Stimulated activated CD8-positive, alpha-beta memory T cell treated with anti-CD3 and anti-CD28 coated beads, Interleukin-12 subunit alpha, Interleukin-12 subunit beta, amount 100 ng/mL, for 4 hours (primary cell): Measurements from ENCODE around the gene WDR54.

ENCODE experiments used
- DNase-seq: peaks from one replicate; pipeline ENCODE4 v3.0.0-alpha.2; 2020; ENCODE audit warnings: low read depth

WDR54 gene, protein sequence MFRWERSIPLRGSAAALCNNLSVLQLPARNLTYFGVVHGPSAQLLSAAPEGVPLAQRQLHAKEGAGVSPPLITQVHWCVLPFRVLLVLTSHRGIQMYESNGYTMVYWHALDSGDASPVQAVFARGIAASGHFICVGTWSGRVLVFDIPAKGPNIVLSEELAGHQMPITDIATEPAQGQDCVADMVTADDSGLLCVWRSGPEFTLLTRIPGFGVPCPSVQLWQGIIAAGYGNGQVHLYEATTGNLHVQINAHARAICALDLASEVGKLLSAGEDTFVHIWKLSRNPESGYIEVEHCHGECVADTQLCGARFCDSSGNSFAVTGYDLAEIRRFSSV

DNA sequence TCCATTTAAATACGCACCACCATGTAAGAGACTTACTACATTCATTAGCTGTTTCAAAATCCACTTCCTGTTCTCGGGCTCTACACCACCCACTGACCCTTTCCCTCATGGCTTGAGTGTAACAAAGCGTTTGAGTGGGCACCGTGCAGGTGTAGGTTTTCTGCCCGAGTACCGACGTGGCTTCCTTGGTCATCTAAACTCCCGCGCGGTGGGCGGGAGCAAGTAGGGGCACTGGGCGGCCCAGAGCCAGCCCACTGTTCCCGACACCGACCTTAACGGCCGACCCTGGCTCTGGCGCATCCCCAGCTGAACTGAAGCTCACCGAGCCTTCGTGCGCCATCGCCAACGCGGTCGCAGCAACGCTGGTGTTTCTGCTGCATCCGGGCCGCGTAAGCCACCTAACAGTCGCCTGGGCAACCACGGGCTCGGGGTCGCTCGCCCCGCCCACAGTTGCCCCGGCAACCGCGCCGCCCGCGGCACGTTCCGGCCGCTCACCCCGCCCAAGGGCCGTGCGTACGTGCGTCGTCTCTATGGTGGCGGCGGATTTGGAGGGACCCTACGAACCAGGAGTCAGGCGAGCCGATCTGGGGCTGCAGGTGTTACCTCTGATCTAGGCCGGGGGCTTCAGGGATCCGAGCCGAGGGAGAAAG lies at the start of gene WDR54, which contains the start of gene C2orf81:
TSS of gene WDR54 (plus strand) at position 510 of the 650 bp plus-strand sequence. CDS start 424 bp downstream, outside the sequence.
TSS of gene C2orf81 (minus strand) at position 399 of the 650 bp plus-strand sequence. CDS start at position 340, 59 bp downstream.
- DNase-seq = peak; percentile 93

DNA sequence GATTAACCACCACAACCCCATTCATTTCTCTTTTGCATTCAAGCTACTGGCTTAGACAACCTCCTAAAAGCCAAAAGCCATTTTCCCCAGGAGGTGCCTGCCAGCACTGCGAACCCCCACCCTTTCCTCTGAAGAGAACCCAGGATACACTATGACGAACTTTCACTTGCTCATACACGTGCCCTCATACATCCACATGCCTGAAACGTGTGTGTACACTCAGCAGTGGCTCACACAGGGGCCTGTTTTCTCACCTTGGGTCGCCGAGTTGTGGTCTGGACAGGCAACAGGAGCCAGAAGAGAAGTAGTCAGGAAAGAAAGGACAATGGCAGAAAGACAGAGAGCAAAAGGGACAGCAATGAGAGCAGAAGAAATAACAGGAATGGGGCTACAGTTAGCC lies 48.9 kb upstream of the WDR54 start:
- no peak for DNase-seq

DNA sequence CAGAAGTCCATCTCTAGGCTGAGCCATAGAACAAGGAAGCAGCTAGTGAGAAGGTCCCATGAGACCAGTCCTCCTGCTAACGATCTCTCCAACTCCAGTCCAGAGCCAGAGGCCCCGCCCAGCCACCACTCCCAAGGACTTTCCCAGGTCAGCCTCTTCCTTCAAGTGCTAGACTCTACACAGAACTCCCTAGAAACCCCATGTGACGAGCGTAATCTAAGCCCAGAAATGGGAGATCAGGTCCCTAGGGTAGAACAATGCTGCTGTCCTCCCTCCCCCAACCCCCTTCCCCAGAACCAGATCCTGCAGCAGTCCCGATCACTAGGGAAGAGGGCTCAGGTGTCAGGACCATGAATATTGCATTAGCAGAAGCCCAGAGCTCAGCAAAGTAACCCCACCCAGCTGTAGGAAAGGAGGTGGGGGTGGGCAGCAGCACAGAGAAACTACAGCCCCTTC lies 48.3 kb upstream of the WDR54 start:
- DNase-seq = no peak

DNA sequence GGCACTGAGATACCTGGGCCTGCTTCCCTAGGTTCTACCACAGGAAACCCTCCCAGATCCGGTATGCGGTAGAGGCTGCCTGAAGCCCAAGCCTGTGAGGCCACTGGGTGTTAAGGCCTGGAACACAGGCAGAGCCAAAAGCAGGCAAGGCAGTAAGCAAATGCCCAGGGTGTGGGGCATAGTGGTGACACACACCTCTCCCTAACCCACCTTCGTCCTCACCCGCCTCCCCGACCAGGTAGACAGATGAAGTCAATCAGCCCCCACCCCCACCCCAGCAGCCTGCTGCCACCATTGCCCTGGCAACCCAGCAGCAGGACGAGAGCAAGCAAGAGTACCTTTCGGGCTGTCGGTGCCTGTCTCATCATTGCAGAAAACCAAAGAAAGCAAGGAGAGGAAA lies 47.5 kb upstream of the WDR54 start:
- DNase-seq = no peak

DNA sequence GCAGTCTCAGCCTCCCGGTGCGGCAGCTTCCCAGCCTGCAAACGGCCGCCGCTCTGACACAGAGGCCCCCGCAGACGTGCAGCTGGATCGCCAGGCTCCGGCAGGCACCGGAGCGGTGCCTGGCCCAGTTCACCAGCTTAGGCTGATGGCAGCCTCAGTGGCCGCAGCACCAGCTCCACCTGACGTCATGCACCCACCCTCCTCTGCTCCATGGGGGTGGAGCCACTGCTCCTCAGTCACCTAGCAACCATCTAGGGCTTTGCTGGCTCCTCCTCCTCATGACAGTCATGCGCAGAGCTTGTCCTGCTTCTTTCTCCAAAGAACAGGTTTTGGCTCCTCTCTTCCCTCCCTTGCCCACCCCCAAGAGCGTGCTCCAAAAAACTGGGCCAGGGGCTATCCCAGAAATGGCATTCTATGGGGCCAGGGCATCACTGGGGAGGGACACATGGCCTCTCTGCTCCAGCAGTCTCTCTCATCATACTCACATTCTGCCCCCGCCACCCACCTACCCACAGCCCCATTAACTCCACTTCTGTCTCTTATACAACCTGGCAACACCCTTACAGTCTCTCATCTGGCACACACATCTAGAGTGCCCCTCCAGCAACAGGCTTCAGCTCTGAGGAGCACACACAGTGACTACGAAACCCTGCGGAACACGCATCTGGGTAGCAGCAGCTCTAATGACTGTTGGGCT lies 46.9 kb upstream of the WDR54 start:
- no peak for DNase-seq

DNA sequence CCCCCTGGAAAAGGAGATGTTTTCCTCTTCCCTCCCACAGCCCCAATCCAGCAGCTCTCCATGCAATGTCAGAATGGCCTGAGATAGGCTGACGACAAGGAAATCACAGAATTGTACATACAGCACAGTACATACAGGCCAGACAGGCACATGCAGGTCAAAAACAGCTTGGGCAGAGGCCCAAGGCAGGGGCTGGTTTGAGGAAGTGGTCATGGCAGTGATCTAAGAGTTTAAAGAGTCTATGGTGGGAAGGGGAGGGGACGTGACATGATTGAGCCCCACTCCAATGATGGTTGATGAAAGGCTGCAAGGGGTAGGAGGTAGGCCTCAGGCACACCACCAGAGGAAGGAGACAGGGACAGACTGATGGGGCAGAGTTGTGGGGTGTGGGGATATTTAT lies 45.7 kb upstream of the WDR54 start:
- DNase-seq = no peak

DNA sequence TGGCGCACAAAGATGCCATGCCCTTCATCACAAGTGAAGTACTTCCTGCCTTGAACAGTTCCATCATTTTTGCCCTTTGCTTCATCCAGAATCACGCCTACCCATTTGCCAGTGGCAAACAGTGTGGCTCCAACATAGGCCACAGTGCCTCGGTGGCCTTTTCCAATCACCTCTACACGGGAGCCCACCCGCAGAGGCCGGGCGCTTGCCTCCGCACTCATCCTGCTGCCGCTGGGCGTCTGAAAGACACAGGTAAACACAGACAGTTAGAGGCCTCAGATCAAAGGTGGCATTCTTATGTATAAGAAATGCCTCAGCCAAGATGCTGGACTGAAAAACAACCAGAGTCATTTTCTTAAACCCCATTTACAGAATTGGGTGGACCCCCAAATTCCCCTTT lies 43.5 kb upstream of the WDR54 start:
- DNase-seq = no peak

DNA sequence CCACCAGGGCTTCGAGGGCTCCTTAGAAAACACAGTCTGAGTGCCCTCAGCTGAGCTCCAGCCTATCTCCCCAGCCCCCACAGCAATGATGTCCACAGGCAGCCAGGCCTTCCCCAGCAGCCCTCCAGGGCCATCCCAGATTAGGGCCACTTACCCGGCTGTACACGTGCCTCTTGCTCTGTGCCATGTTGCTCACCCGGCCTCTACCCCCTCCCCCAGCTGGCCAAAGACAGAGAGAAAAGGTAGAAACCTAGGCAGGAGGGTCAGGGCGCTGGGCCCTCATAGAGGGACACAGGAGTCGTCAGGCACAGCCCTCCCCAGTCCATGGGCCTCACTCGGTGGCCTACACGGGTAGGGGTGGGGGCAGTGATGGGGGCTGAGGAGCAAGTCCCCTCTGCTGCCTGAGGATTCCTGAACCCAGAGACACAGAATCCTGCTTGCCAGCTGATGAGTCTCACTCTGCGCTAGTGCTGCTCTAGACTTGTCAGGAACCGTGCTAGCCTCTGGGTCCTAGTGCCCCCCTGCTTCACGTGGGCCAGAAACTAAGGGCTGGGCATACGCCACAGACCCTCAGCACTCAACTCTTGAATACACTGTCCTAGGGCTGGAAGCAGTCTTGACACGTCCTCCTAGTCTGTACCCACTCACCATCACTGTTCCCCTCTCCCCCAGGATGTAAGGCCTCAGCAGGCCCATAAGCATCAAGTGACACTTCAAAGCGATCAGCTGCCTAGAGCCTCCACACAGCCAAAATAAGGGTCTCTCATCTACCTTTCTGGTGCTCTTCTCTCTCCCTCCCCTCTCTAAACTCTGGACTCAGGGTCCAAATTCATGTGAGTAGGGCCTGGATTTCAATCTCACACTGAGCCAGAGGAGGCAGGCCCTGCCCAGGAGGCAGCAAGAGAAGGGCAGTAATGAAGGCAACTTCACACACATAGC lies 41.4 kb upstream of the WDR54 start, which contains the start of gene DCTN1:
TSS of gene DCTN1 (minus strand) at position 461 of the 939 bp plus-strand sequence. CDS start at position 187, 274 bp downstream.
- peak; percentile 6 for DNase-seq

DNA sequence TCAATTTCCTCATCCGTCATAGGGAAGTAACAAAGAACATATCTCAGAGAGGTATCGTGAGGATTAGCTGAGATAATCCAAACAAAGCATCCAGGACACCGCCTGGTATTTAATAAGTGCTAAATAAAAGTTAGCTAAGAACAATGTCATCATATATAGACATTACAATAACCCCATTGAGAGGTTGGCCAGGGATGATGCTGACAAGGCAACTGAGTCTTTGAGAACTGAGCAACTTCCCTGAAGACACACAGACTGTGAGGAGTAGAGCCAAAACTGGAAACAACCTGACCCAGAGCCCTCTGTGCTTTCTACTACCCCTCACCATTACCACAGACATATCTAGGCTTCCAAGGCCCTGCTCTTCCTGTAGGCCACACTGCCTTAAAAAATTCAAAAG lies 39.8 kb upstream of the WDR54 start:
- DNase-seq = no peak

DNA sequence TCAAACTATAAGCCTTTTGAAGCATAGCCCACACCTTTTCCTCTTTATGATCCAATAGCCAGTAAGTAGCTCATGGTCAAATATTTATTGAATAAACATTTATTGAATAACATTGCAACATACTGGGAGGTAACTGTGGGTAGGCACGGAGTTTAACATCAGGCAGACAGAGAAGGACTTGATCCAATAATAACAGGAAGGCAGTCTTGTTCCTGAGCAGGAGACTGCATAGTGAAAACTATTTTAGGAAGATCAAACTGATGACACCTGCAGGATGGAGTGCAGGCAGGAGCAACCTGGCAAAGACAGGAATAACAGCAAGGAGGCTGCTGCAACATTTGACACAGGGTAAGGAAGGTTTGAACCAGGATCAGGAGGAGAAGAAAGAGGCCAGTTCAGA lies 38.3 kb upstream of the WDR54 start:
- DNase-seq = no peak

DNA sequence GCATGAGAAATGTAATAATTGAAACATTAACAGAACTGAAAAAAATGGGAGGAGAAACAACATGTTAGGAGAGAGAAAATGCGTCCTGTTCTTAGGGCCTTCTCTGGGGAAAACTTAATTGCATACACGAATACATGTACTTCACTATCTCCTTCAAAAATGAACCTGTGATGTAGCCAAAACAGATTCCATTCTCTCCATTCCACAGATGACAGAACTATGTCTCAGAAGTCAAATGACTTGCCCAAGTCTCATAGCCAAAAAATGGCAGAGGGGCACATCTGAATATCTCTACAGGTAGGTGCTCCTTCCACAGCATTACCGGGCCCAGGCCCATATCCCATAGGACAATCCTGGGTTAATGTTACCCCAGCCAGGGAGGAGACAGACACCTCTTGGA lies 37.5 kb upstream of the WDR54 start:
- no peak for DNase-seq

DNA sequence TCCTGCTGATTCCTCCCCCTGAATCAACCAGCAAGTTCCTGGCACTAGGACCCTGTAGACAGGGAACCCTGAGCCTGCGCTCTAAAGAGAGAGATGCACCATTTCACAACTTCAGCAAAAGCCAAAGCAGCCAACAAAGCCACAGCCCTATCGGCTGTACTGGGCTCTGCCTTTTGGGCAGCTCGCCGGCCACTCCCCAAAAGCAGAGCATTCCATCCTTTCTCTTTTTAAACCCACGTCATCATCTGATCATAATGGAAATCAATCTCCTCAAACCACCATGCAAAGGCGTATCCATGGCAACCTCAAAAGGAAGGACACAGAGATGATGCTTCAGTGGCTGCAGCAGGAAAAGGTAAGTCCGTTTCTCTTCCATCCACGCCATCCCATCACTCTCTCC lies 36.1 kb upstream of the WDR54 start:
- DNase-seq = no peak

DNA sequence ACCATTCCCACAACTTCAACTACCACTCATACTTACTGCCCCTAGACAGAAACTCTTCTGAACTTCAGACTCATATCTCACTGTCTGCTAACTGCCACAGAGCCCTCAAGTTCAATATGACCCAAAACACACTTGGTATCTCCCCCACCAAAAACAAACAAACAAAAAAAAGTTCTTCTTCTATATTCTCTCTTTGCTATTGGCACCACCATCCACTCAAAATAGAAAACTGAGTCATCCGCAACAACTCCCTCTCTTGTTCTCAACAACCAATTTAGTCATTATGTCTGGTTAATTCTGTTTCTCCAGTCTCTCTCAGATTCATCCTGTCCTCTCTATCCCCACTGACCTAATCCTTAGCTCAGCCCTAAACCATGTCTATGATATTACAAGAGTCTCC lies 34.2 kb upstream of the WDR54 start:
- no peak for DNase-seq

DNA sequence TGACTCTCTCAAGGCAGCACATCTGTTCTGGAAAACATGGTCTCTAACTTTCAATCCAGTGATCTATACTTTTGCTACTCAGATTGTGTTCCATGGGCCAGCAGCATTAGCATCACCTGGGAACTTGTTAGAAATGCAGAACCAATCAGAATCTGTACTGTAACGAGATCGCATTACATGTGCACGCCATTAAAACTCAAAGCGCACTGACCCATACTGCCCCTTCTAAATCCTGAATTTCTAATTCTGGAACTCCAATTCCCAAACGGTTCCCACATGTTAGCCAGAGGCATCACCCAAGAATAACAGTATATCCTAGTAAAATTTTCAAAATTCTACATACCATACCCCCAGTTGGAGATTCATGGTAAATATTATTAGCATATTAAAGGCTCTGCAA lies 30.9 kb upstream of the WDR54 start:
- no peak for DNase-seq

DNA sequence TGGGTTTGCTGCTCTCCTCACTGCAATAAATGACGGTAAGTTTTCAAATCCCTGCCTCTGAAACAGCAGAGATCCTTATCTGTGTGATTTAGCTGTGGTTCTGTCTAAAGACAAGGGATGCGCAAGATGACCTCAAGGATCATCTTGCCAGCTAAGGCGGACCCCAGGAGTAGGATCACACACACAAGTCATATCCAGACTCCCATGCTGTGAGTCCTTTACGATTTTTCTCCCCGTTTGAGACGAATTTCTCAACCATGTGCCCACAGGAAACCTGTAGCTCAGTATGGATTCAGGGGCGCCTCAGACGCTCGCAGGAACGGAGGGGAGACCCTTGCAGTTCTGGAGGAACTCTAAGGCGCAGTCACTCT lies 30.3 kb upstream of the WDR54 start:
- no peak for DNase-seq

DNA sequence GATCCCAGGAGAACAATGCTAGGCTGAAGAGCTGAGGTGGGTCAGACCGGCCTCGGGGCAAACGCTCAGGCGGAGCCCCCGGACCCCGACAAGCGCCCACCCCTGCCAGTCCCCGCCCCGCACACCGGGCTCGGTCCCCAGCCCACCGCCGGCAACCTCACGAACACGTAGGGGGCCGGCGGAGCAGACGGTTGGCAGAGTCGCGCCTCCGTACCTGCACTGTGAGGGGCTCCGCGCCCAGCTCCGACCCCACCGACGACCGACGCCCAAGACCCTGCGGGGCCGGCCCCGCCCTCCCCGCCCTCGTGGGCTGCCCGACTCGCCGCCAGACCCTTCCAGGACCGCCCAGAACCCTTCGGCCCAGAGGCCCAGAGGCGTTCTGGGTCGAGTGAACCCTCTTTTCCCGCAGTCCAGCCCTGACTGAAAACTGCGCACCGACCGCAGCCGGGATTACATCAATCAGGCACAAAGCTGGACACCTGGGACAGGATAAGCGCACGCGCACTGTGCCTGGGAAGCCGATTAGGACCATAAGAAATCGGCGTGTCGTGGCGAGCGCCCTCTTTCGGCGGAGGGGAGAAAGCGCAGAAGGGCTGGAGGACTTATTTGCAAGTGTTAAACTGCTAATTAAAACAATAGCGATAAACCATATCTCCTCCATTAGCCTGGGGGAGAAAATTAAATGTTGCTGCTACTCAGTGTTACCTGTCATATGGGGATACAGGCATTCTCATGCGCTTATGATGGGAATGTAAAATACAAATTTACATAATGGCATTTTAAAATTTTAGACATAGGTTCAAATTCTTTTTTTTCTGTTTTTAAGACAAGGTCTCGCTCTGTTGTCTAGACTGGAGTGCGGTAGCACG lies 29.7 kb upstream of the WDR54 start:
- DNase-seq = peak; percentile 90

DNA sequence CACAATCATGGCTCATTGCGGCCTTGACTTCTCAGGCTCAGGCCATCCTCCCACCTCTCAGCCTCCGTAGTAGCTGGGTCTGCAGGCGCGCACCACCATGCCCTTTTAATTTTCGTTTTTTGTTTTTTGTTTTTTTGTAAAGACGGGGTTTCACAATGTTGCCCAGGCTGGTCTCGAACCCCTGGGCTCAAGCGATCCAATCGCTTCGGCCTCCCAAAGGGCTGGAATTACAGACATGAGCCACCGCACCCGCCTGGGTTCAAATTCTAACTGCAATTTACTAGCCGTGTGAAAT lies 29.1 kb upstream of the WDR54 start:
- DNase-seq = no peak

DNA sequence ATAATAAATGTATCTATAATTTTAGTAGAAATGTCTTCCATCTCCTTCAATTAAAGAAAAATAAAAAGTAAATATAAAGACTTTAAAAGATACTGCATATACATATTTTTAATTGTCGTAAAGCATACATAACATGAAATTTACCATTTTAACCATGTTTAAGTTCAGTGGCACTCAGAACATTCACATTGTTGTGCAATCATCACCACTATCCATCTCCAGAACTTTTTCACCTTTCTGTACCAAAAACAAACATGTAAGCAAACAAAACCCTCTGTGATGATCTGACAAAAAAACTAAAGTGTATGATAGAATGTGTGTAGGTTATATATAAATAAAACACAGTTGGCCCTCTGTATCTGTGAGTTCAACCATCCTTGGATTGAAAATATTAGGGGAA lies 28.0 kb upstream of the WDR54 start:
- DNase-seq = no peak

DNA sequence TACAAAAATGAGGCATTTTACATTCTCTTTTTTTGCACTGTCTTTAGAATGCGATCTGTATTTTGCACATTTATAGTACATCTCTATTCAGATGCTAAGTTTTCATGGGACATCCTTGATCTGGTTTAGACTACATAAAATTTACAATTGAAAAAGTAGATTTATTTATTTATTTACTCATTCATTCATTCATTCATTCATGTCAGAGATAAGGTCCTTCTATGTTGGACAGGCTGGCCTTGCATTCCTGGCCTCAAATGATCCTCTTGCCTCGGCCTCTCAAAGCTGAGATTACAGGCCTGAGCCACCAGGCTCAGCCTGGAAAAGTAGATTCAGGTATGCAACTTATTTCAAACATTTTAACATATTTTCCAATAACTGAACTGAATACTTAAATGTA lies 25.4 kb upstream of the WDR54 start:
- DNase-seq = no peak

DNA sequence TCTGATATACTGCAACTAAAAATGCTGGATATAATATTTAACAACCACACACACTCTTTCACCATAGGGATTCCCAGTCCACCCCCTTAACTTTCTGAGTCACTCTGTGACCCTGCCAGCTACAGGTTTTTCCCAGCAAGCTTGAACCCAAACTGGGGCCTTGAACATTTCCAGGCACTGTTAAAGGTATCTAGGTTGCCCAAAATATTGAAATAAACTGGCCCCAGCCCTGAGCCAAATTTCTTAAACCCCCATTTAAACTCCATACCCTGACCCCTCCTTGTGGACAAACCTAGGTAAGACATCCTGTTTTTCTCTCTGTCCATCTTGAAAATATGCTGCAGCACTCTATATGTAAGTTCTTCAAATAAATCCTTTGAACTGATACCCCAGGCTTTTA lies 21.7 kb upstream of the WDR54 start:
- no peak for DNase-seq

DNA sequence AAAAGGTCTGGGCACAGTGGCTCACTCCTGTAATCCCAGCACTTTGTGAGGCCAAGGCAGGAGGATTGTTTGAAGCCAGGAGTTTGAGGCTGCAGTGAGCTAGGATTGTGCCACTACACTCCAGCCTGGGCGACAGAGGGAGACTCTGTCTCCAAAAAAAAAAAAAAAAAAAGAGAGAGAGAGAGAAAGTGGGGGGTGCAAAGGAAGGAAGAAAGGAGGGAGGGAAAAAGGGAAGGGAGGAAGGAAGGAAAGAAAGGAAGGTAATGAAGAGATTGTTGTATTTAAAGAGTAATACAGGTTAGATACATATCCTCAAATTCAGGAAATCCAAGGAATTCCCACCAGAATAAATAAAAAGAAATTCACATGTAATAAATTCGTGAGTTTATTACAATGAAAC lies 19.6 kb upstream of the WDR54 start:
- no peak for DNase-seq
